ENCODE measurements around the gene DNASE2.

Gene DNASE2

GRCh38 chr19:12828494-12828893, 52.8 kb downstream of the DNASE2 start:
- no peak for DNase-seq

DNA sequence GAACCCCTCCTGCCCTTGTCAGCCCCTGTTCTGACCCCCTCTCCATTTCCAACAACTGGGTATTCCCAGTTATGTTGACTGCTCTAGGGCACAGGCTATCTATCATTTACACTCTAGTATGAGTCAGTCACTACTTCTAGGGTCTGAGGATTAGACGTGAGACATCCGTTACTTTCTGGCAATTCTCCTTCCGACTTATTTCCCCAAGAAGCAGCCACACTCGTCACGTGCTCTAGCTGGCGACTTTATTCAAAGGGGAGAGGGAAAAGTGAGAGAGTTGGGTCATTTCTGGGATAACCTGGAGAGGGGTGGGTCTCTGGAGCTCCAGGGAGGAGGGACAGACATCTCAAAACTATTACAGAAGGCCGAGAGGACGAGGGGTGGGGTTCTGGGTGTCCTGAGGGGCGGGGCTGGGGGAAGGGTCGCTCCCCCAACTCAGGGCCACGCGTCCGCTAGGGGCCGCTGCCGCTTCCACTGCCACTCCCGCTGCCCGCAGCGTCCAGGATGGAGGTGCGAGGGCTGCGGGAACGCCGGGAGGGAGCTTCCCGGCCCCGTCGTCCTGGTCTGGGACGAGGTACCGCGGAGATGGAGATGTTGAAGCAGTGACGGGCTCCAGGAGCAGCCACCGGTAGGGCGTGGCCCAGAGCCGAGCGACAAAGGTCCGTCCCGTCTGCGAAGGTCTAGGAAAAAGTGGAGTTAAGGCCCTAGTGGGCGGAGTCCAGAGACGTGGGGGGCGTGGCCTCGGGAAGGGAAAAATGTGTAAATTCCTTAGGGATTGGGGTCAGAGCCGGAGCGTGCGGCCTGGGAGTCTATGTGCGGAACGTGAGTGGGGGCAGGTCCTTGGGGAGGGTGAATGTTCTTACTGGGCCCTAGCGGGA, 55.8 kb downstream of the DNASE2 start:
- no peak for DNase-seq
